Calu3 (cell line): Measurements from ENCODE around the gene MRPS15. TPM values are rescaled to one million over a fixed set of nuclear protein-coding genes. Genes with fewer than 3 reads are reported as not detected.

Experiments
- BruUV-seq: library from RNA; stranded (reverse); fragments of 400-500 nt; replicated peaks from 2 replicates; lab custom pipeline; 2021; lab: Mats Ljungman, UMichigan
- CTCF ChIA-PET: fragments of 300-600 bp; sonication (Branson Sonifier 250); formaldehyde crosslinking; loops from one replicate; lab custom pipeline; 2022; ENCODE audit warnings: antibody characterized with exemption; lab: Charles Lee
- DNase-seq: peaks from one replicate; pipeline ENCODE4 v3.0.0; 2022
- H3K27ac Mint-ChIP-seq: one replicate; pipeline ENCODE4 v1.8.0; 2022; ENCODE audit warnings: mixed read lengths; ENCODE audit not compliant: unreplicated experiment
- H3K27me3 Mint-ChIP-seq: one replicate; pipeline ENCODE4 v1.8.0; 2022; ENCODE audit warnings: mixed read lengths; ENCODE audit not compliant: unreplicated experiment
- H3K36me3 Mint-ChIP-seq: one replicate; pipeline ENCODE4 v1.8.0; 2022; ENCODE audit warnings: mild to moderate bottlenecking, moderate library complexity, mixed read lengths; ENCODE audit not compliant: insufficient read depth, unreplicated experiment
- H3K4me1 Mint-ChIP-seq: one replicate; pipeline ENCODE4 v1.8.0; 2022; ENCODE audit warnings: mild to moderate bottlenecking, low read depth, mixed read lengths; ENCODE audit not compliant: unreplicated experiment
- H3K4me3 Mint-ChIP-seq: one replicate; pipeline ENCODE4 v1.8.0; 2022; ENCODE audit warnings: mild to moderate bottlenecking, low read depth, moderate library complexity, mixed read lengths; ENCODE audit not compliant: unreplicated experiment
- H3K9me3 Mint-ChIP-seq: one replicate; pipeline ENCODE4 v1.8.0; 2022; ENCODE audit warnings: low read depth, mixed read lengths; ENCODE audit not compliant: unreplicated experiment
- intact Hi-C: fragments of 100-400 bp; cut with micrococcal nuclease; formaldehyde crosslinking; loops from one replicate; pipeline ENCODE4 v1.10.0; 2022; ENCODE audit not compliant: unreplicated experiment
- total RNA-seq: library from RNA; stranded (reverse); gene quantifications from 2 replicates; pipeline ENCODE4 v1.2.3, GENCODE V29; 2022
- TF ChIP-seq, protein P1 (sequence below): fragments of 200-600 bp; IDR thresholded peaks from one replicate; pipeline ENCODE4 v1.8.0; 2022; ENCODE audit warnings: antibody characterized with exemption; ENCODE audit not compliant: unreplicated experiment

MRPS15 gene
- total RNA-seq, 1 experiment from 2014 or later: 97.8 TPM

DNA sequence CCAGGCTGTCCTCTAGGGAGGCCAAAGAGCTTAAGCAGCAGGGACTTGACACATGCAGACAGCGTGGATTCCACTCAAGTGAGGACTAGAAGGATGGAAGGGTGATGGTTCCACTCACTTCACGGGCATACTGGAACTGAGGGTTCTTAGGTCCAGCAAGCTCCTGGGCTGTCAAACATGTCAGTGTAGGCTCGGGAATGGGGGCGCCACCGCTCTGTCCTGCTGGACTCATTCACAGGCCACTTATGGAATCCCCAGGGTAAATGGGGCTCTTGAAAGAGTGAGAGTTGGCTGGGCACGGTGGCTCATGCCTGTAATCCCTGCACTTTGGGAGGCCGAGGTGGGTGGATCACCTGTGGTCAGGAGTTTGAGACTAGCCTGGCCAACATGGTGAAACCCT, 46.2 kb upstream of the MRPS15 start:
- Mint-ChIP-seq H3K4me1 (no peaks in the 10 kb centered on the region), H3K36me3 (no peaks in the 10 kb centered on the region), H3K9me3 (no peaks in the 10 kb centered on the region), H3K27me3 (peaks cover 79% of the 10 kb centered on the region), H3K27ac (no peak overlapping the region), H3K4me3 (no peak overlapping the region)
- TF ChIP-seq, protein P1, sequence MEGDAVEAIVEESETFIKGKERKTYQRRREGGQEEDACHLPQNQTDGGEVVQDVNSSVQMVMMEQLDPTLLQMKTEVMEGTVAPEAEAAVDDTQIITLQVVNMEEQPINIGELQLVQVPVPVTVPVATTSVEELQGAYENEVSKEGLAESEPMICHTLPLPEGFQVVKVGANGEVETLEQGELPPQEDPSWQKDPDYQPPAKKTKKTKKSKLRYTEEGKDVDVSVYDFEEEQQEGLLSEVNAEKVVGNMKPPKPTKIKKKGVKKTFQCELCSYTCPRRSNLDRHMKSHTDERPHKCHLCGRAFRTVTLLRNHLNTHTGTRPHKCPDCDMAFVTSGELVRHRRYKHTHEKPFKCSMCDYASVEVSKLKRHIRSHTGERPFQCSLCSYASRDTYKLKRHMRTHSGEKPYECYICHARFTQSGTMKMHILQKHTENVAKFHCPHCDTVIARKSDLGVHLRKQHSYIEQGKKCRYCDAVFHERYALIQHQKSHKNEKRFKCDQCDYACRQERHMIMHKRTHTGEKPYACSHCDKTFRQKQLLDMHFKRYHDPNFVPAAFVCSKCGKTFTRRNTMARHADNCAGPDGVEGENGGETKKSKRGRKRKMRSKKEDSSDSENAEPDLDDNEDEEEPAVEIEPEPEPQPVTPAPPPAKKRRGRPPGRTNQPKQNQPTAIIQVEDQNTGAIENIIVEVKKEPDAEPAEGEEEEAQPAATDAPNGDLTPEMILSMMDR: no peak
- BruUV-seq: no TSS peak
- intact Hi-C loops: no loop called here
- CTCF ChIA-PET: interaction anchor here (0.5 kb wide), 1 partner anchor 219 kb away, joined by 3 read pairs; no protein-coding TSS in a partner anchor
- no peak for DNase-seq

DNA sequence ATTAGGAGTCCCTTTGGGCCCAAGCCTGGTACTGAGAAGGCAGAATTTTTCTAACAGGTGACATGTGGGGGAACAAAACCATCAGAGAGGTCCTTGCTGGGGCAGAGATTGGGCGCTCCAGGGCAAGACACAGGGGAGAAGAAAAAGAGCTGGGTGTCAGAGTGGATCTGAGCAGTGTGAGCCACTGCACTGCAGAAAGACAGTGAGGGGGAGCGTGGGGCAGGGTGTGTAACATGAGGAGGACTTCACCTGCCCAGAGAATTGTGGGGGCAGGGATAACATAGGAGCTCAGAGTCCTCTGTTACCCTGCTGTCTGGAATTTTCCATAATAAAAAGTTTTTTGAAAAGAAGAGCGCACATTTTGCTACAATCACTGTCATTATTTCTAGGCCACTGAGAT, 44.1 kb upstream of the MRPS15 start:
- TF ChIP-seq, protein P1: no peak
- no peak overlapping the region for H3K27ac Mint-ChIP-seq

DNA sequence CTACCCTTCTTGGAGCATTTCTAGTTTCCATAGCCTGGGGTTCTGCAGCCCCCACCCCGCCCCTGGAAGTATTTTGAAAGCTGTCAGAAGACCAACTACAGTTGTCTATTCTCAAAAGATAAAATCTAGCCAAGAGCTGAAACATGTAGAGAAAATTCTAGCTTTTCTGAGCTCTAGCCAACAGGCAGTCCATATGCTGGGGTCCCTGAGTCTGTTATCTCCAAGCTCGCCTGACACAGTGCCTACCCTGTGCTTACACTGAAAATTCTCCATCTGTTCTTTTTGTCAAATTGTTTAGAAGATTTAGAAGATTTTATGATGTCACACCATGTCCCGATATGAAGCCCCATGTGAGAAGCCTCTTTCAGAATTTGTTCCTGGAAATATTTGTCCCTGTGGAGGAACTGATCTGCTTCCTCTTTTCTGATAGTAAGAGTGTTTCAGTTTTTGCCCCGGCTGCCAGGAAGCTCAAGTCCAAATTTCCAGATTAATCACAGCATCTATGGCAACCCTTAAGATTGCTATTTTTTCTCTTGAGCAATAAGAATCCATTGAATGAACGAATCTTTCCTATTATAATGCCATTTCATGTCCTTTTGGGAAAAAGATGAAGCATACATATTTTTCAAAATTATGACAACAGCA, 42.2 kb upstream of the MRPS15 start:
- Mint-ChIP-seq H3K4me3 (no peak overlapping the region), H3K9me3 (no peaks in the 10 kb centered on the region), H3K4me1 (no peaks in the 10 kb centered on the region), H3K36me3 (no peaks in the 10 kb centered on the region), H3K27me3 (peaks cover 67% of the 10 kb centered on the region), H3K27ac (no peak overlapping the region)
- no TSS peak for BruUV-seq
- DNase-seq: no peak
- intact Hi-C loops: no loop called here
- TF ChIP-seq, protein P1: no peak
- CTCF ChIA-PET: no interaction called here

More for the DNA sequence above, 44.1 kb upstream of the MRPS15 start:
- H3K4me1 Mint-ChIP-seq: no peaks in the 10 kb centered on the region
- CTCF ChIA-PET: no interaction called here
- no peaks in the 10 kb centered on the region for H3K36me3 Mint-ChIP-seq
- peaks cover 80% of the 10 kb centered on the region for H3K27me3 Mint-ChIP-seq
- intact Hi-C loops: no loop called here
- DNase-seq: no peak
- no TSS peak for BruUV-seq
- no peak overlapping the region for H3K4me3 Mint-ChIP-seq
- H3K9me3 Mint-ChIP-seq: no peaks in the 10 kb centered on the region

DNA sequence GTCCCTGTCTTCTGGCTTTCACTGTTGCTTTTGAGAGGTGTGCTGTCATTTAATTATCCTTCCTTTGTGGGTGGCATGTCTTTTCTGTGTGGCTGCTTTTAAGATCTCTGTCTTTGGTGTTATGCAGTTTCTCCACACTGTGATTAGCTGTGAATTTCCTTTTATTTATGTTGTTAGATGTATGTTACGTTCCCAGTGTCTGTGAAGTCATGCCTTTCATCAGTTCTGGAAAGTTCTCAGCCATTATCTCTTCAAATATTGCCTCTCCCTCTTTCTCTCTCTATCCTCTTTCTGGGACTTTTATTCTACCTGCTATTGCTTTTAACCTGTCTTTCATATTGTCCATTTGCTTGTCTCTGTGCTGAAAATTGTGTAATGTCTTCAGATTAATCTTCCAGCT, 39.5 kb upstream of the MRPS15 start:
- no peak overlapping the region for H3K27ac Mint-ChIP-seq
- DNase-seq: no peak
- intact Hi-C loops: no loop called here
- H3K27me3 Mint-ChIP-seq: peaks cover 40% of the 10 kb centered on the region
- H3K4me1 Mint-ChIP-seq: no peaks in the 10 kb centered on the region
- BruUV-seq: no TSS peak
- CTCF ChIA-PET: no interaction called here
- H3K36me3 Mint-ChIP-seq: no peaks in the 10 kb centered on the region
- no peak overlapping the region for H3K4me3 Mint-ChIP-seq
- TF ChIP-seq, protein P1: no peak
- H3K9me3 Mint-ChIP-seq: no peaks in the 10 kb centered on the region
